ENCODE data around the gene POLR3A. TPM values are rescaled to one million over a fixed set of nuclear protein-coding genes. Genes with fewer than 3 reads are reported as not detected.

Gene POLR3A
- polyA plus RNA-seq, 1 donor (not counting 4 experiments of a cell fraction or from before 2014, with no cell fraction given) = 15.5 TPM

DNA sequence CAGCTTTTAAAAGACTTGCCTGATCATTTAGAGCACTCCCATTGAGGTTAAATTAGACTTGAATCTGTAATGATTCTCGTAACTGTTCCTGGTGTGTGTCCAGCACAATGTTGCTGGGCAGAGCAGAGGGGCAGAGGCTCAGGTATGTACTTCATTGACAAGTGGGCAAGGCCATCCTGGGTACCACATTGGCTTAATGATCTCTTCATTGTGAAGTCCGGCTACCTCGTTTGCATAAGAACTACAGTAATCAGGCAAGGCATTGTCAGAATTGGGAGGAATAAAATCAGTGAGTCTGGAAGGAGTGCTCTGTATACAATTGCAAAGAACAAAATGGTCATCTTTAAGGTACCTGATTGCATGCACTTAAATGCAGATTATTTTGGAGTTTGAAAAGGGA, 10.4 kb upstream of the POLR3A start:
- H3K4me2 ChIP-seq (ENCODE audit: control insufficient read depth, extremely low read depth, insufficient read depth, low read depth, low read length) = no peak overlapping the region
- no peak for TF ChIP-seq EZH2 (IDR thresholded peaks at IDR 0.05; ENCODE audit: low read length)
- TF ChIP-seq CTCF (optimal IDR thresholded peaks at IDR 0.05 in 1 of 3, IDR thresholded peaks at IDR 0.05 in 1 of 3, conservative IDR thresholded peaks at IDR 0.05 in 1 of 3; ENCODE audit: extremely low read depth in 1 of 3, insufficient read depth in 2 of 3, low read length in 3 of 3) = no peak
- DNase-seq (ENCODE audit: low read depth, low spot score) (no peak), FAIRE-seq (no peak)
- H4K20me1 ChIP-seq (ENCODE audit: control insufficient read depth, extremely low read depth, insufficient read depth, low read length) = peaks cover 77% of the 10 kb centered on the region
- H3K4me1 ChIP-seq (ENCODE audit: control insufficient read depth, extremely low read depth, insufficient read depth, low read length) = peaks cover 43% of the 10 kb centered on the region
- H3K9me3 ChIP-seq (ENCODE audit: control insufficient read depth, low read depth, low read length) = no peaks in the 10 kb centered on the region
- H2AFZ ChIP-seq (ENCODE audit: control insufficient read depth, low read length) = no peak overlapping the region
- dilution Hi-C loops (cut with MboI; ENCODE audit: extremely low pct_ligation_motif_present, low sequenced_read_pairs) = no loop called here
- peaks cover 49 to 74% of the 10 kb centered on the region in 2 experiments for H3K36me3 ChIP-seq (ENCODE audit: control insufficient read depth in 2 of 2, extremely low read depth in 1 of 2, insufficient read depth in 2 of 2, low read length in 2 of 2)
- H3K4me3 ChIP-seq (ENCODE audit: control insufficient read depth in 2 of 3, extremely low read depth in 1 of 3, insufficient read depth in 2 of 3, low read depth in 1 of 3, low read length in 3 of 3) = no peak overlapping the region
- no peak overlapping the region for H3K27ac ChIP-seq (ENCODE audit: control insufficient read depth, insufficient read depth, low read length)
- H3K9me1 ChIP-seq (ENCODE audit: control insufficient read depth, extremely low read depth, insufficient read depth, low read length) = peaks cover 15% of the 10 kb centered on the region
- H3K79me2 ChIP-seq (ENCODE audit: control insufficient read depth, insufficient read depth, low read length) = peaks cover 65% of the 10 kb centered on the region
- H3K27me3 ChIP-seq (ENCODE audit: control insufficient read depth, extremely low read depth, insufficient read depth, low read length) = no peaks in the 10 kb centered on the region
- no peak overlapping the region for H3K9ac ChIP-seq (ENCODE audit: control insufficient read depth, extremely low read depth, insufficient read depth, low read length)

DNA sequence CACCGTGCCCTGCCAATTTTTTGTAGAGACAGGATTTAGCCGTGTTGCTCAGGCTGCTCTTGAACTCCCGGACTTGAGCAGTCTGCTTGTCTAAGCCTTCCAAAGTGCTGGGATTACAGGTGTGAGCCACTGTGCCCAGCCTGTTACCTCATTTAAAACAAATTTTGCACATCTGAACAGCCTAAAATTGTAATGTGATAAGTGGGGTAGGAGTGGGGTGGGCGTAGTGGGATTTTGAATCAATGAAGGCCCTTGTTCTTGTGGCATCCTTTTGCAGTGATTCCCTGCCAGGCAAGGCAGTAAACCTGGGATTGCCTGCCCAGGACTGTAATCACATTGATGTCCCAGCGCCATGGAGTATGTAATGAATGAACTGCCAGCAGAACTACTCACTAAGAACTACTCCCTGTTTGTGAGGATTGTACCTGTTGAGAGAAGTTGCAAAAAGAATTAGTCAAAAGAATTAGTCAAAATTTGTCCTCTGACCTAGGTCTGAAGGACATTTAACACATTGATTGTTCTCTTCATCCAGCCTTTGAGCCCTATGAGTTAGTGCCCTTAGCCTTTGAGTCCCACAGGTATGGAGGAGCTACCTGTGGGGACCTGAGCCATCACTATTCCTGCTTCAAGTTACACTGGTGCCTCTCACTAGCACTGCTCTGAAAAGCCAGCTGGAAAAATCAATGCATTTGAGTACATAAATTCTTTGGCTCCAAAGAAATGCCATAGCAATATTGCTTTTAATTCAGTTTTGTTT, 9.7 kb upstream of the POLR3A start:
- dilution Hi-C loops (cut with MboI; ENCODE audit: extremely low pct_ligation_motif_present, low sequenced_read_pairs) = no loop called here
- H3K4me3 ChIP-seq (ENCODE audit: control insufficient read depth in 2 of 3, extremely low read depth in 1 of 3, insufficient read depth in 2 of 3, low read depth in 1 of 3, low read length in 3 of 3) = no peak overlapping the region
- H2AFZ ChIP-seq (ENCODE audit: control insufficient read depth, low read length) = no peak overlapping the region
- peaks cover 43% of the 10 kb centered on the region for H3K4me1 ChIP-seq (ENCODE audit: control insufficient read depth, extremely low read depth, insufficient read depth, low read length)
- no peaks in the 10 kb centered on the region for H3K27me3 ChIP-seq (ENCODE audit: control insufficient read depth, extremely low read depth, insufficient read depth, low read length)
- peaks cover 70% of the 10 kb centered on the region for H4K20me1 ChIP-seq (ENCODE audit: control insufficient read depth, extremely low read depth, insufficient read depth, low read length)
- H3K4me2 ChIP-seq (ENCODE audit: control insufficient read depth, extremely low read depth, insufficient read depth, low read depth, low read length) = no peak overlapping the region
- peaks cover 15% of the 10 kb centered on the region for H3K9me1 ChIP-seq (ENCODE audit: control insufficient read depth, extremely low read depth, insufficient read depth, low read length)
- no peak overlapping the region for H3K27ac ChIP-seq (ENCODE audit: control insufficient read depth, insufficient read depth, low read length)
- H3K9me3 ChIP-seq (ENCODE audit: control insufficient read depth, low read depth, low read length) = no peaks in the 10 kb centered on the region
- no peak for FAIRE-seq
- peaks cover 73% of the 10 kb centered on the region for H3K79me2 ChIP-seq (ENCODE audit: control insufficient read depth, insufficient read depth, low read length)
- no peak for TF ChIP-seq EZH2 (IDR thresholded peaks at IDR 0.05; ENCODE audit: low read length)
- TF ChIP-seq CTCF (optimal IDR thresholded peaks at IDR 0.05 in 1 of 3, IDR thresholded peaks at IDR 0.05 in 1 of 3, conservative IDR thresholded peaks at IDR 0.05 in 1 of 3; ENCODE audit: extremely low read depth in 1 of 3, insufficient read depth in 2 of 3, low read length in 3 of 3) = no peak
- peaks cover 49 to 78% of the 10 kb centered on the region in 2 experiments for H3K36me3 ChIP-seq (ENCODE audit: control insufficient read depth in 2 of 2, extremely low read depth in 1 of 2, insufficient read depth in 2 of 2, low read length in 2 of 2)
- DNase-seq (ENCODE audit: low read depth, low spot score) = no peak
- no peak overlapping the region for H3K9ac ChIP-seq (ENCODE audit: control insufficient read depth, extremely low read depth, insufficient read depth, low read length)

Data from keratinocyte (primary cell).